ENCODE results near the gene ASTN2.
"Not testable (repeated sequence)": the region's sequence is repeated elsewhere in the genome, so short reads cannot be mapped to it uniquely, and the experiment has no call there.

Gene ASTN2

DNA sequence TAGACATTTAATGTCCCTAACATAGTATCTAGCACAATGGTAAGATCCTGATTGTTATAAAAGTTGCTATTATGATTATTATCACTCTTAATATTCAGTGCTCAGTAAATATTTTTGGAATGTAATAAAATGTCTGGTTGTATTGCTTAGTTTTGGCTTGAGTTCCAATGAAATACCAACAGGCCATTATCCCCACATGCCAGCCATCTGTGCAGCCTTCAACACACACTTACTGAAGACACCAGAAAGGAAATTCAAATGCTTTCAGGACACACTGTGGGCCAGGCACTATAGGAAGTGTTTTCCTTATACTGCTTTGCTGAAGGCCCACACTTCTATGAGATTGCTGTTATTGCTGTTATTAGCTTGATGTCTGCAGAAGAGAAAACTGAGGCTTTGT, 570.2 kb downstream of the ASTN2 start:
- DNase-seq, result no peak

DNA sequence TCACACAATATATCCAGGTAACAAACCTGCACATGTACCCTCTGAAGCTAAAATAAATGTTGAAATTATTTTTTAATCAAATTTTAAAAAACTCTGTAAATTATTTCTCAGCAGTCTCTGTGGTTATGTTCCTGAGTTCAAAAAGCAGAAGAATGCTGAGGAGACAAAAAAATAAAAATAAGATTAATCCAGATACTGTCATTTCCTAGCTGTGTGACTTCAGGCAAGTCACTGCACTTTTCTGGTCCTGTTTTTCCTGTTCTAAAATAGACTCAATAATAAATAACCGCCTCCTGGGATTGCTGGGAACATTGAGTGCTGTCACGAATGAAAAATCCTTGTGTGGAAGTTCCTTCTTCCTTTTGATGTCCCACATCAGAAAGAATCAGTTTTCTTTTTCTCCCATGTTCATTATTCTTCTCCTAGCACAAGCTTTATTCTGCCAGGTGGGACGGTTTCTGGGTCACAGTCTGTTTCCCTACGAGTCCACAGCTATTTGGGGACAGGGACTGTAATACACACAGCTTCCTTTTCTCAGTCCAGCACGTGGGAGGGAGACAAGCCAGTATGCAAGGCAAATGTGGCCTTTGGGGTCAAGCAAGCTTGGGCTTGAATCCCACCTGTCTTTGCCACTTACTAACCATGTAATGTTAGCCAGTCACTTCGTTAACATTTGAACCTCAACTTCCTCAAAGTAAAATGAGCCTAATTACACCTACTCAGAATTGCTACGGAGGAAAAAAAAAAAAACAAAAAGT, 570.8 kb downstream of the ASTN2 start:
- DNase-seq, result no peak

DNA sequence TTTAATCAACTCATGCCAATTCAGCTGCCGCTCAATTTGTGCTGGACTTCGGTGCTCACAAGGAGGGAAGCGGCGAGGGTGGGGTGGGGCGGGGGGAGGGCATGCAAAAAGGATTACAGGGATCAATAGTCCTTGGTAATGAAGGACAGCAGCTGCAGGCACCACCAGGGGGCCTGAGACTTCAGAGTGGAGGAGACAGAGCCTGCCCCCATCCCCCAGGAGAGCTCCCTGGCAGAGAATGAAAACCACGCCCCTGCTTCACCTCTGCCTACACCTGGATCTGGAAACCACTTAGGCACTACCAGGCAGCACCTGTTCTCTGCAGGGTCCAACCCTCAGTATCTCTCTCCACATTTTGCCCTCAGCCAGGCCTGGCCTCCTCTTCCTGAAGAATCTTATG, 572.2 kb downstream of the ASTN2 start:
- no peak for DNase-seq

DNA sequence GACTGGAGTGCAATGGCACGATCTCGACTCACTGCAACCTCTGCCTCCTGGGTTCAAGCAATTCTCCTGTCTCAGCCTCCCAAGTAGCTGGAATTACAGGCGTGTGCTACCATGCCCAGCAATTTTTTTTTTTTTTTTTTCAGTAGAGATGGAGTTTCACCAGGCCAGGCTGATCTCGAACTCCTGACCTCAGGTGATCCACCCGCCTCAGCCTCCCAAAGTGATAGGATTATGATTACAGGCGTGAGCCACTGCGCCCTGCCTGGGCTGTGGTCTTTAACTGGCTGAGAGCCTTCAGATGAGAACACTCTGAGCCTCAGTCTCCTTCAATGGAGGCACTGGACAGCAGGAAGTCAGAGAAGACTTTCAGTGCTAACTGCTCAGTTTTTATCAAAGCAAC, 576.4 kb downstream of the ASTN2 start:
- not testable (repeated sequence) for DNase-seq

DNA sequence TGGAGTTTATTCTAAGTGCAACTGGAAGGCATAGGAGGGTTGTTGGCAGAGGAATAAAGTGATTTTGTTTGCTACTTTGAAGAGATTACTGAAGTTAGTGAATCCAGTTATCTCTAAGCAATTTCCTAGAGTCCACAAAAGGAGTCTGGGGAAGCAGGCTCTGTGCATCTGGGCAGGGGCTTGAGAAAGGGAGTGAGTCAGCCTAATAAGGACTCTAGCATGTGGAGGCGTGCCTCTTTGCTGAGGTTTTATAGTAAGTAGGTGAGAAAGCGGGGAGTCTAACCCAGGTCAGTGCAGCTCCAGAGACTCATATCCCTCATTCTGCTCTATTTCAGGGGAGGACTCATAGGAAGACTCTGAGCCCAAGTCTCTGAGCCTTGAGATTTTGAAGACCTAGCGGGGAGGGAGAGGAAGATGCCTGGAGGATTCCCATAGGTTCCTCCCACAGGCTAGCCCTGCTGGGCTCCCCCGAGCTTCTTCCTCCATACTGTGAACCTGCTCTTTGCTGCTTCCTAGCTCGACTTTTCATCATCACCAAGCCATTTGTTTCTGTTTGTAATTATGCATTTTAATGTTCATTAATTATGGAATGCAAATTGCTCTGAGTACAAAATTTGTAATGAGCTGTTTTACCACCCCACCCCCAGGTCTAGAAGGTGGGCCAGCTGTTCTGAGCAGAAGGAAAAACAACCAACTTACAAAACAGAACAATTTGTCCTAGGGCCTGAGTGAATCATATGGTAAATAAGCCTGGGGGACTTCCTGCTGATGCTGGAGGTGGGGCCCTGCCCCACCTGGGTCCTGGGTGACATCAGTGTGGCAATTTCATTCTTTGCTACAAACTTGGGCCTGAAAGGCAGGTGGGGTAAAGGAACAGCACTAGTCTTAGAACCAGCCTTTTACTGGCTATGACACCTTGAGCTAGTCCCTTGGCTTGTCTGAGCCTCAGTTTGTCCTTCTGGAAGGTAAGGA, 577.6 kb downstream of the ASTN2 start:
- no peak for DNase-seq

DNA sequence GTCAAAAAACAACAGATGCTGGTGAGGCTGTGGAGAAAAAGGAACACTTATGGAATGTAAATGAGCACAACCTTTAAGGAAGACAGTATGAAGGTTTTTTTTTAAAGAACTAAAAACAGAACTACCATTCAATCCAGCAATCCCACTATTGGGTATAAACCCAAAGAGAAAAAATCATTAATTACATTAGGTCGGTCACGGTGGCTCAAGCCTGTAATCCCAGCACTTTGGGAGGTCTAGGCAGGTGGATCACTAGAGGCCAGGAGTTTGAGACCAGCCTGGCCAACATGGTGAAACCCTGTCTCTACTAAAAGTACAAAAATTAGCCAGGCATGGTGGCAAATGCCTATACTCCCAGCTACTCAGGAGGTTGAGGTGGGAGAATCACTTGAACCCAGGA, 584.5 kb downstream of the ASTN2 start:
- not testable (repeated sequence) for DNase-seq

DNA sequence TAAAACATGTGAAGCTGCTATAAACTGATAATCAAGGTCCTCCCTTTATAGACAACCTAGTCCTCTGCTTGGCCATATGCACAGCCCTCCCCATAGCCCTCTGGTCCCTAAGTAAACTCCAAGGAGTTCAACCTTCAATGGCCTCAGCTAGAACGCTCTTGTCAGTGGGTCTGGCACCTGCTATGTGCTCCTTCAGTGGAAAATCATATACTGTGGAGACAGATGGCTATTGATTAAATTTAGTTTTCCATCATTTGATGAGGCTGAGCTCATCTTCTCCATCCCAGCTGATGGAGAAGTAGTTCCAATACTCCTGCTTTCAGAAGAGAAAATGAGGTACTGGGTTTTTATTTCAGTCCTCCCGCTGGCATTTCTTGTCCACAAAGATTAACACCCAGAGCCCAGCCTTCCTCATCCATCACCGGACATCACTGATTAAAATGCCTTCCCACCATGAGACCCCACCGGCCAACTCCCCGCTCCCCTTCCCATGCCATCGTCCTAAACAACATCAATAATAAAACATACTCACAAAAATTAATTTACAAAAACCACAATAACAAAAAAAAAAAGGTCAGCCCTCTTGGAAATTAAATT, 593.1 kb downstream of the ASTN2 start:
- DNase-seq, result no peak

DNA sequence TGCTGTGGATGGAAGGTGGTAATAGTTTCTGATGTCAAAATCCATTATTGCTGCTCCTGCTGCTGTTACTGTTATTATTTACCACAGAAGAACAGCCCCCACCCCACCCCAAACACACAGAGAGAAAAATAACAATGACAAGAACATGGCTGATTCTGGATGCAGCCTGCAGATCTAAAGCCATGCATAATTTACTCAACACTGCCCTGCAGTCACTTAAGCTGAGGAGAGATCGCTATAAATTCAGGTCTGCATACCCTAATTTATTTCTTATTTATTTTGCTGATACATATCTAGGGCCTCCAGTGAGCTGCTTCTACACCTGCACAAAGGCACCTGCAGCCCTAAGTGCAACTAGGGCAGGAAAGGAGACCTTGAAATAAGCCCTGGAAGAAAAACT, 595.7 kb downstream of the ASTN2 start:
- DNase-seq, result no peak

DNA sequence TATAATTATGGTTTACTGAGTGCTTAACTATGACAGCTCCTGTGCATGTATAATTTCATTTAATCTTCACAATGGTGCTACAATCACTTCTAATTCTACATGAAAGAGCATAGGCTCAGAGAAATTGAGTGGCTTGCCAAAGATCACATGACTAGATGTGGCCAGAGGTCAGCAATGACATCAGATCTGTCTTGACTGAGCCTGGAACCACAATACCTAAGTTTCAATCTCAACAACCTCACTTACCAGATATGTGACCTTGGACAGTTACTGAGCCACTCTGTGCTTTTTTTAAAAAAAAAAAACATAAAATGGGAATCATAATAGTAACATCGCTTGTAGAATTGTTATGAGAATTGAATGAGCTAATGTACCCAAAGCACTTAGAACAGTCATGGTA, 597.1 kb downstream of the ASTN2 start:
- no peak for DNase-seq

DNA sequence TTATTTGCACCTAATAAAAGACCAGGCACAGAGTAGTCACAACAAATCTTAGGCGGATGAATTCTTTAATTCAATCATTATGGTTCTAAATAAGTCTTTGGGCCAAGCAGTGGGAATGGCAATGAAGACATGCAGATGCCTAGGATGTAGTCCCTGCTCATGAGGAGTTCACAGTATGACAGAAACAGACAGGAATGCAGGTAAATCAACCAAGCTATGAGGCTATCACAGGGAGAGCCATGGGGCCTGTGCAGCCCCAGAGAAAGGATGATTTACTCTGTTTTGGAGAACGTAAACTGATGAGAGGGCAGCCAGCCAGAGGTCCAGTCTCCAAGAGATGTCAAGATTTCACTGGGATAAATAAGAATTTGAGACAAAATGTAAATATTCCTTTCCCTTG, 598.4 kb downstream of the ASTN2 start:
- no peak for DNase-seq

DNA sequence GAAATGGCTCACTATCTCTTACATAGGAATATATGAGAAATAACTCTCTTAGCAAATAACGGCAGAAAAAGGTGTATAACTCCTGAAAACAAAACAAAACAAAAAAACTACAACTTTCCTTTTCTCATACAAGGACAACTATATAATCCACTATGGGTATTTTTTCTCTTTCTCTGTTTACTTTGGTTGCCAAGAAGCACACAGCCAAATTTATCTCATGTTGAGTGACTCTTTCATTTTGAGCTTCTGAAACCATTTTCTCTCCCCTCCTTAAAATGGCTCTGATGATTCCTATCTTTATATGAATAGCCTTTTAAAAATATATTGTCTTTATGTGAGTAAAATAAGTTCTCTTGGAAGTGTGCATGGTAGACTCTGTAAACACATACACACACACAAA, 599.0 kb downstream of the ASTN2 start:
- no peak for DNase-seq

DNA sequence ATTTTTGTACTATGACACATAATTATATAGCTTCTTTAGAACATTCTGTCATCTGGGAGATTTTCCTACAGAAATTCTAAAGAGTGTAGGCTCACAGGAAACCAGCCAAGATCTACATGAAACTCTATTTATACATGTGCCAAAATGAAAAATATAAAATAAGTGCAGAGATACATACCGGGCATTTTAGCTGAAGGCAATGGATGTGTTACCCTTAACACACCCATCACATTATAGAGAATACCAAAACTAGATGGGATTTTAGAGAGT, 601.9 kb downstream of the ASTN2 start:
- DNase-seq, result no peak

DNA sequence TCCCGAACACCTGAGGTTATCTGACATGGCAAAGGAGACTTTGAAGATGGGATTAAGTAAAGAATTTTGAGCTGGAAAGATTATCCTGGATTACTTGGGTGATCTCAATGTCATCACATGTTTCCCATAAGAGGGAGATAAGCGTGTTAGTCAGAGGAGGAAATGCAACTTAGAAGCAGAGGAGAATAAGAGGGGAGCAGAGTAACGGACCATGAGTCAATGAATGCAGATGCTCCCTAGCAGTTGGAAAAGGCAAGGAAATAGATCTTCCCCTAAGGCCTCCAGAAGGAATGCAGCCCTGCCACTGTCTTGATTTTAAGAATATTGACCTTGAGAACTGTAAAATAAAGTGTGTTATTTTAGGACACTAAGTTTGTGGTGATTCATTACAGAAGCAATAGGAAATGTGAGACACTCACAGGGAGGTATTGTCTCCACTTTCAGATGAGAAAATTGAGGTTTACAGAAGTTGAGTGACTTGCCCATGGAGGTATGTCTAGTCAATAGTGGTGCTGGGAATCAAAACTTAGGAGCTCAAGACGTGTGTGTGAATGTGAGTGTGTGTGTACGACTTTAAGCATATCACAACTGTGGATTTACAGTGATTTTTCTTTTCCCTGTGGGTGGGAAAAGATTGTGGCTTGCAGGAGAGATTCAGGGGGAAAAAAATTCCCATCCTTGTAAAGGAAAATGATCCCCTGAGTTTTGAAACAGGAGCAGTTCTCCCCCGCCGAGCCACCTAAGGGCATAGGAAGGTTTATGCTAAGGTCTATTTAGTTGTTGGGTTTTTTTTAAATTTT, 602.4 kb downstream of the ASTN2 start:
- no peak for DNase-seq

DNA sequence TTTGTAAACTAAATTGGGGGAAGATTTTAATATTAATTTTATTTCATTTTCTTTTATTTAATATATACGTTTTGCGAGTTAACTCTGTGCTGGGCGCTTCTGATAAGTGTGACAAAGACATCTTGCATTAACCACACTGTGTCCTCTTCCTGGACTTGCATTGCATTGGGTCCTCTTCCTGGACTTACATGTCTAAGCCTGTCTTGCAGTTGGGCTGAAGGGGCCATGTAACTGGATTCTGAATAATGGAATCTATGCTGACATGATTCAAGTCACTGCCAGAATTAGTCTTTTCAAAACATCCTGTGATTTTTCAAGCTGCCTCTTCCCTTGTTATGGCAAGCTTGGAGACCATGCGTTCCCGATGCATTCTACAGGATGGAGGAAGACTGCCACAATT, 605.2 kb downstream of the ASTN2 start:
- no peak for DNase-seq

DNA sequence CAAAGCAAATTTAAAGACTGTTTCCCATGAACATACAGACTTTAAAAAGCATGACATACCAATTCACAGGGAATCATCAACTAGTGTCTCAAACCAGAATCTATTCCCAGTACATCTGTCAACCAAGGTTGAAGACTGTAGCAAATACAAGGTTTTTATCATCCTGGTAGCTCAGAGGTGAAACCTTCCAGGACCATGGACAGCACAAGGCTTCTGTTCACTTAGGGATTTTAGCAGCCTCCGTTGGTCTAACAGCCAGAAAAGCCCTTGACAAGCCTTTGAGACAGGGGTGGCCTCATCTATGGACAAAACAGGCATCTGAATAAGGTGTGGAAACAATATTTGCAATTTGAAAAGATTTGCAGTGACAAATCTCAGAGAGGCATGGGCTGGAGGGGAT, 608.8 kb downstream of the ASTN2 start:
- DNase-seq, result no peak

DNA sequence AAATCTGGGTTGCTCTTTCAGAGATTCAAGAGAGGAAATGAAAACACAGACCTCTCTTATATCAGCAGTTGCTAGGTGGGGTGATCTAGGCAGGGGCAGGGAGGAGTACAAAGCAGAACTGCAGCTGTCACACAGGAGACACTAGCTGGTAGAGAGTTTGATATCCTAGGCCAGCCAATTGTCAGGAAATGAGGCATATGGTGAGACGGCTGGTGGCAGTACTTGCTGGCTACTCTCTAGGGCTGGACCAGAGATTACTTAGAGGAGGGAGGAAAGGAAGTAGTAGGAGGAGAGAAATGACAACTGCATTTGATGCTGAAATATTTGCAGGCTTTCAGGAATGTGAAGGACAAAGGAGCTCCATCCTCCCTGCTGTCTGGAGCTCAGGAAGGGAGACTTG, 614.0 kb downstream of the ASTN2 start:
- DNase-seq, result no peak

DNA sequence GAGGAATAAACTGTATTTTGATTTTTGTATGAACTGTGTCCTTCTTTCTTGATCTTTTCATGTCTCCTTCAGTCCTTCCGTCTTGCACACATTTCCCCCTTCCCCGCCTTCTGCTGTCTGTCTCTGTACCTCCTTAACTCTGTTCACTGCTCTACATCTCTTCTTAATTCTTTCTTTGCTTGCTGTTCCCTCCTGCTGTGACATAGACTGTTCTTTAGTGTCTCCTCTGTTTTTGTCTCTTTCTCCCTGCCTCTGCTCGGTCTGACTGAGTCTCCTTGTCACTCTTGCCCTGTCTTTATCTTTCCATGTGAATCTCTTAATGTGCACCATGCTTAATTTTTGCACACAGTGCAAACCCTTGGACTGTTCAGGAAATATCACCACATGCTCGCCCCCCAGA, 614.8 kb downstream of the ASTN2 start:
- no peak for DNase-seq

DNA sequence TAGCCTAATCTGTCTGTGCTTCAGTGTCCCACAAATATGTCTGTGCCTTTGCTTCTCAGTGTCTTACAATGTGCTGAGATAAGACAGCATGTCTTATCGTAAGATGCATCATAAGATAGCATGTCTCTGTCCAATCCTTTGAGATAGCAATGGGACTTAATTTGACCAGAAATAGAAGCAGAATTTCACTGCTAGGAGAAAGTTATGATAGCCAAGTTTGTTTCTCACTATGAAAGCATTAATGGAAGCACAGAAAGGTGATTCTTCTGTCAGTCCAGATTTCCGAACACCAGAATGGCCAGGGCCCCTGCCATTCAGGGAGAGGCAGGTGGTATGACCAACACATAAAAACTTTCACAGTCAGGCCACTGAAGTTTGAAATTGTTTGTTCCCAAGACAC, 616.3 kb downstream of the ASTN2 start:
- no peak for DNase-seq

DNA sequence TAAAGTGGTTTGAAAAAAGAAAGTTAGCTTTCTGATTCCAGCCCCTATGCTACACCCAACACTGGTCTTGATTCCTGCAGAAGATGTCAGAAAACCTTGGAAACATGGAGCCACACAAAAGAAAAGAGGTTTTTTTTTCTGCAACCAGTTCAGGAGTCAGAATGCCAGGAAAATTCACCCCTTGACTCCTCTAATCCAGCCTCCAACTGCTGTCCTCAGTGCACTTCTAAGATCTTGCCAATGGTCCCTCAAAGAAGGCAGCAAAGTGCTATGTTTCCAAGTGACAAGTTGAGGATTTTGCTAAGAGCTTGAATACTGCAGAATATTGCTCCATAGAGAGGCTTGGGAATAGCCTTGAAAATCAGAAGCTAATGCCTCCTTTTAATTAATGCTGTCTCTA, 617.6 kb downstream of the ASTN2 start:
- DNase-seq, result no peak

DNA sequence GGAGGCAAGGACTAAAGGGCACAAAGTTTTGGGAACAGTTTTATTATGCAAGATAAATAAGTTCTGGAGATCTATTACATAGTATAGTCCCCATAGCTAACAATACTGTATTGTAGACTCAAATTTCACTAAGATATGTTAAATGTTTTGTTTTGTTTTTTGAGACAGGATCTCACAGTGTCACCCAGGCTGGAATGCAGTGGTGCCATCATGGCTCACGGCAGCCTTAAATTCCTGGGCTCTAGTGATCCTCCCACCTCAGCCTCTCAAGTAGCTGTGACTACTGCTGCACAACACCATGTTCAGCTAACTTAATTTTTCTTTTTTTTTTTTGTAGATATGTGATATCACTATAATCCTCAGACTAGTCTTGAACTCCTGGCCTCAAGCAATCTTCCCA, 618.2 kb downstream of the ASTN2 start:
- DNase-seq, result no peak

DNA sequence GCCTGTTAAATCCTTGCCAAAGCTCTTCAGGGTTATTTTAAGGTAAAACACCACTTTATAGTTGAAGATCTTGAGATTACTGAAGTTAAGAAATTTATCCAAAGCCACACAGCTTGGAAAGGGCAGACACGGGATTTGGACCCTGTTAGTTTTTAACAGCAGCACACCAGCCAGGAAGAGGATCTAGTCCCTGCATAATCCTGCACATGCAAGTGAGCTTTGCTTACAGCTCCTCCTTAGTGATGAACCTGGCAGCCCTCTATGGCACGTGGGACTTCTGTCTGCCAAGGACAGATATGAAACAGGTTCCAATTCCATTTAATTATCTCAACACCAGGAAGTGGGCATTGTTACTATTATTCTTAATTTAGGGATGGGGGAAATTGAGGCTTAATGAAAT, 619.0 kb downstream of the ASTN2 start:
- DNase-seq, result no peak

DNA sequence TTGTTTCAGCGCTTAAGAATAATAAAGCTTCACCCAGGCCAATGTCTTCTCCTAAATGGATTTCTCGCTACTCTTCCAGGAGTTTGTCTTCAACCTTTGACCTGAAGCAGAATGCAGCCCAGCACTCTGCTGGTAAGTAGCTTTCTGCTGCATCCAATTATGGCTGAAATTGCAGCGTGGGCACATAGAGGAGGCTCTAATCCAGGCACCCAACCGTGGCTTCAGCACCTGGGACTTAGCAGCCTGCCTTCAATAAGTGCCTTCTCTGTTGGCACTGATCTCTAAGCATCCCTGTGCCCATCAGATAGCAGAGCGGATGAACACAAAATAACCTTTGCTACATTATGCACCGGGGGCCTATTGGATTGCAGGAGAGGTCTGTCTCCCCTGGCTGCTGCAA, 622.6 kb downstream of the ASTN2 start:
- no peak for DNase-seq

DNA sequence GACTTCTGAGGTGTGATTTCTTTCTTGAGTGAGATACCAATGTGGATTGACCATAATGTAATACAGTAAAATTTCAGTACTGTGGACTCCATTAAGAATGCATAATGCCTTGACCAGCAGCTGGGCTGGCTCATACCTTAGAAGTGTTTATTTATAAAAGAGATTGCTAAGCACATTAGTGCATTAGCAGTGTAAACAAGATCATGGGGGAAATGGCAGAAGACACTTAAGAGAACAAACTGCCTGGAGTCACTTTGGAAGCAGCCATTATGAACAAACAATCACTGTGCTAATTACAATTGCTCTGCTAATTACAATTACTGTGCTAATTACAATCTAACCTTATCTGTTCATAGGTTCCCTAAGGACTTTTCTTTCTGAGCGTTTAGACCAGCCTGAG, 623.5 kb downstream of the ASTN2 start:
- no peak for DNase-seq
